Activated CD4-positive, alpha-beta T cell treated with anti-CD3 and anti-CD28 coated beads, Interleukin-2, amount 10 ng/mL, durations not matched to agents 24 days and 14 days (primary cell): ENCODE measurements around the gene STUM. TPM values are rescaled to one million over a fixed set of nuclear protein-coding genes. Genes with fewer than 3 reads are reported as not detected.
"Not testable (repeated sequence)": the region's sequence is repeated elsewhere in the genome, so short reads cannot be mapped to it uniquely, and the experiment has no call there.

Experiments used
- DNase-seq: peaks from one replicate; pipeline ENCODE4 v3.0.0; 2022
- H3K27ac Mint-ChIP-seq: one replicate; pipeline ENCODE4 v1.8.0; 2022; ENCODE audit warnings: mild to moderate bottlenecking, mixed read lengths
- H3K27me3 Mint-ChIP-seq: one replicate; pipeline ENCODE4 v1.8.0; 2022; ENCODE audit warnings: mixed read lengths
- H3K36me3 Mint-ChIP-seq: one replicate; pipeline ENCODE4 v1.8.0; 2022; ENCODE audit warnings: low read depth, mild to moderate bottlenecking, mixed read lengths
- H3K4me1 Mint-ChIP-seq: one replicate; pipeline ENCODE4 v1.8.0; 2021; ENCODE audit warnings: mixed read lengths
- H3K4me3 Mint-ChIP-seq: one replicate; pipeline ENCODE4 v1.8.0; 2022; ENCODE audit warnings: mild to moderate bottlenecking, moderate library complexity, mixed read lengths
- H3K9me3 Mint-ChIP-seq: one replicate; pipeline ENCODE4 v1.8.0; 2021; ENCODE audit warnings: mixed read lengths
- intact Hi-C: fragments of 100-400 bp; cut with micrococcal nuclease; formaldehyde crosslinking; loops from one replicate; pipeline ENCODE4 v1.15.1; 2023
- total RNA-seq: library from RNA; stranded (reverse); gene quantifications from 2 replicates; pipeline ENCODE4 v1.2.3, GENCODE V29; 2022

The STUM gene
- total RNA-seq, 1 donor from 2014 or later: not detected

DNA sequence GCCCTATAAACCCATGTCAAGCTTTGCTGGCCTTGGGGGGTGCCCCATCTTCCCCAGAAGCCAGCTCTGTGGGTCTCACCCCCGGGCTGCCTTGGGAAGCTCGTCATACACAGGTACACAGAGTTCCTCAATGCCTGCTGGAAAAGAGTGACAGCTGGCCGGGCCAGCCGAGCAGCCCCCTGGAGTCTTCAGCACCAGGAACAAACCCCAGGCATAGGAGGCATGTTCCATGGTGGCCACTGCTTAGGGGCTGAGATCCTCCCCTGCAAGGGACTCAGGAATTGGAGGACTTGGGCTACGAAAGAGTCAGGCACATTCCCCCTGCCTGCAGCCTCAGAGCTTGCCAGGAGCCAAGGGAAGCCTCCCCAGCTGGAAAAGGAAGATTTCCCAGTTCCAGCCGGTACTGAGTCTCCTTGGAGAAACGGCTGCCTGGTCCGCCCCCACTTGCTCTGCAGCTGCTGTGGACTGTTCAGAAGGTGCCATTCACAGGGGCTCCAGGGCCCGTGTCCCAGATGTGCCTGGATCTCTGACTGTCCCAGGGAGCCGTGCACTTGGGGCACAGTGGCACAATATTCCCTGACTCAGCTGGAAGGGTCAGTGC lies 89.5 kb downstream of the STUM start:
- H3K4me1 Mint-ChIP-seq: peaks cover 35% of the 10 kb centered on the region
- H3K27ac Mint-ChIP-seq: no peak overlapping the region
- H3K27me3 Mint-ChIP-seq: no peaks in the 10 kb centered on the region
- DNase-seq: no peak
- no peaks in the 10 kb centered on the region for H3K9me3 Mint-ChIP-seq
- H3K36me3 Mint-ChIP-seq: peaks cover 51% of the 10 kb centered on the region
- no peak overlapping the region for H3K4me3 Mint-ChIP-seq
- intact Hi-C loops: no loop called here

DNA sequence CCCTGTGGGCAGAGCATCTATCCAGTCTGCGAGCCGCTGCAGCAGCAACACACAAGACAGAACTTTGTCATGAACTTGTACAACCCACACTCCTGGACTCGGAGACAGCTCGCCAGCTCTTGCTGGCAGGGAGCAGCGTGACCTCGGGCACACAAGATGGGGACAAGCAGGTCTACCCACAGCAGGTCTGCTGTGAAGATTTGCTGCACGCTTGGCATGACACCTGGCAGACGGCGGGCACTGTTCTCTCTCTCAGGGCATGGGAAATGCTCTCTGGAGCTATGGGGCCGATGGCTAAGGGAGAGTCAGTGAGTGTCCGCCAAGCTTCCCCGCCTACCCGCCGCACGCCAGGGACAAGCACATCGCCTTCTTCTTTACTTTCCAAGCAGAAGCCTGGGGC lies 90.0 kb downstream of the STUM start:
- peaks cover 35% of the 10 kb centered on the region for H3K4me1 Mint-ChIP-seq

DNA sequence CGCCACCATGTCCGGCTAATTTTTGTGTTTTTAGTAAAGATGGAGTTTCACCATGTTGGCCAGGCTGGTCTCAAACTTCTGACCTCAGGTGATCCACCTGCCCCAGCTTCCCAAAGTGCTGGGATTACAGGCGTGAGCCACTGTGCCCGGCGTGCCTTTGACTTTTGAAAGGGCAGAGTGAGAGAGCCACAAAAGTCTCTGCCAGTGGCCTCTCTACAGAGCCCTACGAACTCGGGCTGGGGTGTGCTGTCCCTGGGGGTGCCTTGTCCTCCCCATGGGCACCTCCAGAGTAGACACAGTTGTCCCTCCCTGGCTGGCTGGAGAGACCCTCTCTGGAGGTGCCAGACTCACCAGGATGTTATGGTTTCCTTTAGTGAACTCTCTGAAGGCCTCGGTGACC lies 90.6 kb downstream of the STUM start:
- H3K27ac Mint-ChIP-seq, DNase-seq, intact Hi-C loops, H3K27me3 Mint-ChIP-seq, H3K4me3 Mint-ChIP-seq, H3K9me3 Mint-ChIP-seq: not testable (repeated sequence)
- peaks cover 55% of the 10 kb centered on the region for H3K36me3 Mint-ChIP-seq
- peaks cover 40% of the 10 kb centered on the region for H3K4me1 Mint-ChIP-seq

More for the DNA sequence above, 90.0 kb downstream of the STUM start:
- Mint-ChIP-seq H3K36me3 (peaks cover 54% of the 10 kb centered on the region), H3K27ac (no peak overlapping the region), H3K9me3 (no peaks in the 10 kb centered on the region), H3K4me3 (no peak overlapping the region), H3K27me3 (no peaks in the 10 kb centered on the region)
- no peak for DNase-seq
- intact Hi-C loops: no loop called here

DNA sequence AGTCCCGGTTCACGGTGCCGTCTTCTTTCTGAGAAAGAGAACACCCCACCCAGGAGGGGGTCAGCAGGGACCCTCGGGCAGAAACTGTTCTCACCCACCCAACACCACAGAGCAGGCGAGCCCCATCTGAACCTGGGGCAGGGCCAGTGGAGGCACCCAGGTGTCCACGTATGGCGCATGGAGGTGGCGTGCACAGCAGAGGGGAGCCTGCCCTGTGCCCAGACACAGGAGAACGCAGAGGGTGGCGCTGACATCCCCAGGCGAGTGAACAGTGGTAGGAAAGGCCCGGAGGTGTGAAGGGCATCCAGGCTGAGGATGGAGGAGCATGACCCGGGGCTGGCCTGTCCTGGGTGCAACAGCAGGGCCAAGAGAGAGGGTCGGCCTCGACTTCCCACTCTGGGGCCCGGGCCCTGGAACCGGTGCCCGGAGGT lies 91.1 kb downstream of the STUM start:
- Mint-ChIP-seq H3K27me3 (no peaks in the 10 kb centered on the region), H3K4me3 (no peak overlapping the region), H3K4me1 (peaks cover 41% of the 10 kb centered on the region), H3K27ac (no peak overlapping the region), H3K36me3 (peaks cover 52% of the 10 kb centered on the region), H3K9me3 (no peaks in the 10 kb centered on the region)
- no peak for DNase-seq
- intact Hi-C loops: no loop called here

DNA sequence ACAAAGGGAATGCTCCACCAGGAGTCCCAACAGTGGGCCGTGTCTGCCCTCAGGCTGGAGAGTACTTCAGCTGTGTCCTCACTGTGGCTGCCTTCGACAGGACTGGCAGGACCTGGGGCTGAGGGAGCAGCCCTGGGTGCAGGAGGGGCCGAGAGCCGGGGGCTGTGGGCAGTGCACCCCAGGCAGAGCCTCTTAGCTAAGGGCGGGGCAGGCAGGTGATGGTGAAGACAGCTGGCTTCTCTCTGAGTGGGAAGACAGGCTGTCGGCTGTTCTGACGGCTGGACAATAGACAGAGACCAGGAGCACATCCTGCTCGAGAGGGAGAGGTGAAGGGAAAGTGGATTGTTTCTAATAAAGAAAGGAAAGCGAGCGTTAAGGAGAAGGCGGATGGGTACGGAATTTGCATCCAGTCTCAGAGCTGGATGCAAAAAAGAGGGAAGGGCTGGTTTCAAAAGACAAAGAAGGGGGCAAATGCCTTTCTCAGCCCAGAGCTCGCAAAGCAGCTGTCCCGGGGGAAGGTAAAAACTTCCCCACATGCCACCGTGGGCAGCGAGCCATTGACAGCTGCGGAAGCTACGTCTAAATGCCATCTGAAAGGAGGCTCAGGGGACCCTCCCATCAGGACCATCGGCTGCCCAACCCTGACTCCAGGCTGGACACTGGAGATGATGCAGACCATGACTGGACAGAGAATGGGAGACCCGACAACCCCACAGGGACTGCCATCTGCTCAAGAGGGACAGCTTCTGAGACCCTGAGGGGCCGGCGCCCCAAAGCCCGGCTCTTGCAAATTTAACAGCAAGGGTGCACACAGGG lies 92.0 kb downstream of the STUM start:
- DNase-seq: no peak
- peaks cover 42% of the 10 kb centered on the region for H3K4me1 Mint-ChIP-seq
- H3K36me3 Mint-ChIP-seq: peaks cover 50% of the 10 kb centered on the region
- H3K4me3 Mint-ChIP-seq: no peak overlapping the region
- H3K9me3 Mint-ChIP-seq: no peaks in the 10 kb centered on the region
- intact Hi-C loops: no loop called here
- H3K27ac Mint-ChIP-seq: peak overlapping the region; percentile 28
- H3K27me3 Mint-ChIP-seq: no peaks in the 10 kb centered on the region

DNA sequence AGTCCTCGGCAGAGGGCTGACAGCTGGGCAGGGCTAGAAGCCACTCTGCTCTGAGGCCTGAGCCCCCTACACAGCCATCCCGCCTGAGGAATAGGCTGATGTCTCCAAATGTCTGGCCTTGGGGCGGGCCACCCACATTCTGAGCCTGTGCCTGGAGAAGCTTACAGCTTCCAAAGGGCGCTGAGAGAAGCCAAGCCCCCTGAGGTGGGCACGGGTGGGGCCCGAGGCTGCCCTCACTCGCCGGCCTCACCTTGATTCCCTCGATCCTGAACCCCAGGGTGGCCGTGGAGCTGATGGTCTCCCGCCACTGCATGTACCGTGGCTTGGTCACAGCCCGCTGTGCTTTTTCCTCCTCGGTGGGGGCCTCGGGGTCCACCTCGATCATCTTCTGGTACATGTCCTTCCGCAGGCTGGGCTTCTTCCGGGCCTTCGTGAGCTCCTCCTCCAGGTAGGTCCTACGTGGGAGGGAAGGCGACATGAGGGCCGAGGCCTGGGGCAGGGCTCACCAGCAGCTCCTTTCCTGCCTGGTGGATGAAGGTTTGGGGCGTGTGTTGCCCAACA lies 93.2 kb downstream of the STUM start:
- Mint-ChIP-seq H3K27ac (no peak overlapping the region), H3K36me3 (peaks cover 57% of the 10 kb centered on the region), H3K4me3 (no peak overlapping the region), H3K9me3 (no peaks in the 10 kb centered on the region), H3K27me3 (no peaks in the 10 kb centered on the region), H3K4me1 (peaks cover 43% of the 10 kb centered on the region)
- intact Hi-C loops: loop anchor here (2.0 kb wide), 2 partner anchors 15 to 37 kb away; no protein-coding TSS in a partner anchor
- no peak for DNase-seq

DNA sequence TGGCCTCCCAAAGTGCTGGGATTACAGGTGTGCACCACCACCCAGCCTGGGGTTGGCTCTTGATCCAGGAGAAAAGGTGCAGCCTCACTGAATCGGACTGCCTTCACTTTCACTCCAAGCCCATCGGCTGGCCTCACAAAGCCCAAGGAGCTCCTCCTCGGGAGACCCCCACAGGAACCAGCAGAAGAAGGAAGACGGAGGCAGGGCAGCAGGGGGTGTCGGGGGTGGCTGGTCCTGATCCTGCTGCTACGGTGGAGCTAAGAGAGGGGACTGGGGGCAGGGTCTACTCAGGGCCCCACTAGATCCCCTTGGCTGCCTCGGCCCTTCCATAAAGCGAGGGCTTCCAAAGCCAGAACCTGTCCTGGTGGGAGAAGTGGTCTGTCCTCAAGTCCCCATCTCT lies 93.9 kb downstream of the STUM start:
- Mint-ChIP-seq H3K36me3 (peaks cover 53% of the 10 kb centered on the region), H3K9me3 (no peaks in the 10 kb centered on the region), H3K4me3 (no peak overlapping the region), H3K27ac (peak overlapping the region; percentile 91), H3K4me1 (peaks cover 40% of the 10 kb centered on the region), H3K27me3 (no peaks in the 10 kb centered on the region)
- DNase-seq: no peak
- intact Hi-C loops: loop anchor here (2.0 kb wide), 2 partner anchors 16 to 36 kb away; no protein-coding TSS in a partner anchor

DNA sequence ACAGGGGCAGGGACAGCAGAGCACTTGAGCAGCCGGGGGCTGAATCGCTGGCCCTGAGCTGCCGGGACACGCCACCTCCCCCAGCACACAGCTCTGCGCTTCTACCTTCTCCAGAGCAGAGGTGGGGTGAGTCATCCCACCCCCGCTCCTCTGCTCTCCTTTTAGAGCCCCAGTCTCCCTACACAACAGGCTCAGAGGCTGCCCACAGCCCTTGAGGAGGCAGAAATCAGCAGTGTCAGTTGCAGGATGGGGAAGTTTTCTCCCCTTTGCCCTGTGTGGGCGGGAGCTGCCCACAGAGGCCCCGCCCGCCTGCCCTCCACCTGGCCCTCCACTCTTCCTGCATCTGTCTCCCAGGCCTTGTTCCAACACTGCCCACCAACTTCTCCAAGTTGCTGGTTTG lies 94.6 kb downstream of the STUM start:
- peak; percentile 80 for DNase-seq
- peak overlapping the region; percentile 79 for H3K4me3 Mint-ChIP-seq
- H3K4me1 Mint-ChIP-seq: peaks cover 40% of the 10 kb centered on the region
- H3K27ac Mint-ChIP-seq: peak overlapping the region; percentile 91
- no peaks in the 10 kb centered on the region for H3K27me3 Mint-ChIP-seq
- intact Hi-C loops: loop anchor here (1.0 to 2.0 kb wide), 4 partner anchors 8 to 36 kb away; no protein-coding TSS in a partner anchor
- H3K36me3 Mint-ChIP-seq: peaks cover 57% of the 10 kb centered on the region
- no peaks in the 10 kb centered on the region for H3K9me3 Mint-ChIP-seq

DNA sequence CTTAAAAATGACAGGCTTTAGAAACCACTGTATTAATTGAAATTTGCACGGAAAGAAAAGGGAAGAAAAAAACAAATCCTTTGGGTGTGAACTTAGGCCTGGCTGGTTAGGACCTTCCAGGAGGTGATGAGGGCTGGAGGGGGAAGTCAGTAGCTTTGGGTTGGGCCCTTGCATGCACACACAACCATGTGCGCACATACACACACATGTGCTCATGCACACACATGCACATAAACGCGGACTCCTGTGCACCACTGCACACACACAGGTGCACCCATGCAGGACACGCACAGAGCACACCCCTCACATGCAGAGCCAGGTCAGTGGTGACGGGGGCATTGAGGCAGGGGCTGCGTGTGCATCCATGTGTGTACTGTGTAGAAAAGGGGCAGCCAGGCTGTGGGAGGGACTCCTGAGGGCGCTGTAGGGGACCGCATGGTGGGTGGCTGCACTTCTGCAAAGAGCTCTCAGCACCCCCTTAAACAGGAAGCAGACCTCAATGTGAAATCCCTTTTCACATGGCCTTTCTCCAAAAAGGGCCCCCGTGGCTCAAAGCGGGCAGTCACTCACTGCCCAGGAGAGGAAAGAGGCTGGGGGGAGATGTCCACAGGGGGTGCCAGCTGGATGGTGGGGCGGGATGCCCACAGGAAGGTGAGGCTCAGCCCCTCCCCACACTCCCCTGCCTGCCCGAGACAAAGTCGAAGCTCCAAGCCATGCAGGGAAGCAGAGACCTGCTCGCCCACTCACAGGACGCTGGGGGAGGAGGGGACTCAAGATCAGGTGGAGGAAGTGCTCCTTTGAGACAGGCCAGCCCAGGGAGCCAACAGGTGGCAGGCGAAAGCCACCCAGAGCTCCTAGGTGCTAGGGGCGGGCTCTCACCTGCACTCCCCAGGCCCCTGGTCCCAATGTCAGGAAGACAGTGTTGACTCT lies 95.3 kb downstream of the STUM start:
- Mint-ChIP-seq H3K4me3 (peak overlapping the region; percentile 79), H3K27me3 (no peaks in the 10 kb centered on the region), H3K9me3 (no peaks in the 10 kb centered on the region), H3K36me3 (peaks cover 58% of the 10 kb centered on the region), H3K4me1 (peaks cover 41% of the 10 kb centered on the region), H3K27ac (peak overlapping the region; percentile 91)
- peak; percentile 73 for DNase-seq
- intact Hi-C loops: loop anchor here (1.0 to 2.0 kb wide), 4 partner anchors 9 to 35 kb away; no protein-coding TSS in a partner anchor

DNA sequence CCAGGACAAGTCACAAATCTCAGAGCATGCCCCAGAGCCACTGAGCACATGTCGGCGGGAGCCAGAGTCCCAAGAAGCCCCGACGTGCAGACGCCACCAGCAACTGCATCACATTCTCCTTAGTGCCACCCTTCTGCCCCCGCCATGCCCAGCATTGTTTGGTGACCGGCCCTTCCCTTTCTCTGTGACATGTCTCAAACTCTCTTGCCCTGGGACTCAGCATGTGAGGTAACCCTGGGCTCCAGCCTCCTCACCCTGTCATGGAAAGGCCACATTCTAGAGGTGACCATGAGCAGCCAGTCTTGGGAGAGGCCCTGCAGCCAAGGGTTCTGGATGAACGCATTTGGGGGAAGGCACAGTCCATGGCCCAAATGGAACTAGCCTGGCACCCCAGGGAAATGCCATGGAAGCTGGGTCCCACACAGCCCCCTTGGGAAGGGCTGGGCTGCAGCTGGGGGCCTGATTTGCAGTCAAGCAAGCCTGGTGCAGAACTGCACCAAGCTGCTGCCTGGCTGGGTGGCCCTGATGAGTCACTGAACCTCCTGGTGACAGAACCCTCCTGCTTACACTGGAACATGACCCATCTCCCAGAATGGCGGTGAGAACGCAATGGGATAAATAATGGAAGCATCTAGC lies 96.1 kb downstream of the STUM start:
- DNase-seq: no peak
- Mint-ChIP-seq H3K9me3 (no peaks in the 10 kb centered on the region), H3K27me3 (no peaks in the 10 kb centered on the region), H3K4me3 (peak overlapping the region; percentile 79), H3K27ac (peak overlapping the region; percentile 91), H3K4me1 (peaks cover 45% of the 10 kb centered on the region), H3K36me3 (peaks cover 59% of the 10 kb centered on the region)
- intact Hi-C loops: no loop called here

DNA sequence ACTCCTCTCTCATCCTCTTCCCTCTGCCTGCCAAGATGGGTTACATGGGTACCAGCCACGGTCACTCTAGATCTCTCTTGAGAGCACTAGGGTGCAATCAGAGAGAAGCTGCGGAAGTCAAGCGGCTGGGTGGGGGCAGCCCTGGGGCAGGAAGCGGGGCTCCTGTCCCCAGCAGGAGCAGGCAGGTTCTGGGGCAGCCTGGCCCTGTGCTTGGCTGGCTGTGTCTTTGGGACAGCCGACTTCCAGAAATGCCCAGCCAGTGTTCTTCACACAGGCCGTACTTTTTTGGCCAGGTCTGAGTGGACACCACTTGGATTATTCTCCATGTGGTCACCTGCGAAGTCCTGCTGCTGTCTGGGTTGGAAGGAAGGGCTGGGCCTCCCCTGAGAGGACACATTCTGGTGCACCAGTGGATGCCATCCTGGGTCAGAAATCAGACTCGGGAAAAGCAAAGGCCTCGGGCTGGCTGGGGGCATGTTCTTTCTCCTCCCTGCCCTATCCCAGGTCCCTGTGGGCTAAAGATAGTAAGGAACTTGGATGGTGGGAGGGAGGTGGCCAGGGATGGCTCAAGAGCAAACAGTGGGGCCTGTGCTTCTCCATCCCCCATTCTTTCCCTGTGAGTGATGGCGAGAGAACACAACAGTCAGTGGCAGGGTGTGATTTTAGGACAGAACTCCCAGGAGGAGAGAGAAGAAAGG lies 96.9 kb downstream of the STUM start:
- Mint-ChIP-seq H3K4me3 (peak overlapping the region; percentile 23), H3K27me3 (no peaks in the 10 kb centered on the region), H3K9me3 (no peaks in the 10 kb centered on the region), H3K27ac (no peak overlapping the region), H3K4me1 (peaks cover 52% of the 10 kb centered on the region), H3K36me3 (peaks cover 55% of the 10 kb centered on the region)
- intact Hi-C loops: no loop called here
- no peak for DNase-seq

DNA sequence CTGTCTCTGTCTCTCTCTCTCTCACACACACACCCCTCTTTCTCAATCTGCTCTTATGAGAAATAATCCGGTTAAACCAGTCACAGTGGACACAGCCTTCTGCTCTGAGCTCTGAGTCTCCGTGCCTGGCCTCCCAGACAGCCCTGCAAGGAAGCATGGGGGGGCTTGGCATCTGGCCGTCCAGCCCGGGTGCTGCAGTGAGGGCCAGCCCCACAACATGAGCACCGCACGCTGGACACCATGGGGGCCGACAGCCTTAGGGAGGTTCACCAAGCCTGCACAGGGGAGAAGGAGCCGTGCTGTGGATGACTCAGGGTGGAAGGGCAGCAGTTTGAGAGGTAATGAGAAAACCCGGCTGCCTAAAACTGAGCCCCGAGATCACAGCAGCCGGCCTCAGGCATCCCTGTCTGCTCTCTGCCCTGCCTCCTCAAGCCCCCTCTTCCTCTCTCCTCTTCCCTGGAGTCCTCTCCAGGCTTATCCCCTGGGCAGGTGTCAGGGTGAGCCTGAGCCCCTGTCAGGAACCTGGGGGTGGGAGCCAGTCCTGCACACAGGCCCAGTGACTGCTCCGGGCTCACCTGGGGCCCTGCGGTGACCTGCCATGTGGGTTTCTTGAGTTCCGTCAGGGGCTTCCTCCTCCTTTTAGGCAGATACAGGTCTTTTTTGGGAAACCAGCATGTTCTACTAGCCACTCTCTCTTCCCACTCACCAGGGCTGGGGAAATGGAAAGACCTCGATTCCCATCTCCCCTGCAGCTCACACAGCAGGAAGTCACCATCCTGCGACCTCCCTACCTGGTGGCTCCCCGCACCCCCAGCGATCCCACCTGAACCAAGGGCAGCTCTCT lies 97.7 kb downstream of the STUM start:
- intact Hi-C loops: no loop called here
- H3K9me3 Mint-ChIP-seq: no peaks in the 10 kb centered on the region
- H3K27me3 Mint-ChIP-seq: no peaks in the 10 kb centered on the region
- H3K36me3 Mint-ChIP-seq: peaks cover 52% of the 10 kb centered on the region
- H3K4me3 Mint-ChIP-seq: no peak overlapping the region
- no peak for DNase-seq
- peaks cover 56% of the 10 kb centered on the region for H3K4me1 Mint-ChIP-seq
- no peak overlapping the region for H3K27ac Mint-ChIP-seq
